Subcutaneous adipose tissue (tissue), 4 donors: ENCODE data around the gene PIP5K1B. TPM values are rescaled to one million over a fixed set of nuclear protein-coding genes. Genes with fewer than 3 reads are reported as not detected.

Experiments
- CTCF ChIP-seq: fragments of 450-650 bp; IDR thresholded peaks from one replicate; pipeline ENCODE4 v1.5.1; 2016; ENCODE audit warnings: low read depth, mild to moderate bottlenecking, control low read depth, antibody characterized with exemption, moderate library complexity
- total RNA-seq, 4 donors: library from RNA; depleted of rRNA; stranded (reverse); fragments of >200 nt; gene quantifications; one replicate each; pipeline ENCODE4 v1.1.0, GENCODE V29; 2016

PIP5K1B gene
- total RNA-seq, 4 donors from 2014 or later = 0.88 to 4.4 (median 1.4) TPM

- TF ChIP-seq CTCF = no peak
These were observed 44.1 kb downstream of the PIP5K1B start for GRCh38 chr9:68749135-68749534.

GRCh38 chr9:68749579-68750159 lies 44.6 kb downstream of the PIP5K1B start:
- no peak for TF ChIP-seq CTCF

- TF ChIP-seq CTCF = no peak
These were observed 45.2 kb downstream of the PIP5K1B start for GRCh38 chr9:68750255-68750654.

GRCh38 chr9:68750786-68751185 lies 45.7 kb downstream of the PIP5K1B start:
- TF ChIP-seq CTCF = no peak

GRCh38 chr9:68751556-68751955 lies 46.5 kb downstream of the PIP5K1B start:
- TF ChIP-seq CTCF = no peak

GRCh38 chr9:68755051-68755450 lies 50.0 kb downstream of the PIP5K1B start:
- TF ChIP-seq CTCF = no peak

GRCh38 chr9:68755752-68756151 lies 50.7 kb downstream of the PIP5K1B start:
- TF ChIP-seq CTCF = no peak
